ENCODE results near the gene ZDHHC5. TPM values are rescaled to one million over a fixed set of nuclear protein-coding genes. Genes with fewer than 3 reads are reported as not detected.

Gene ZDHHC5
- total and polyA plus RNA-seq, 2 donors (not counting 1 experiment from before 2014, with no cell fraction given), result 31.5 to 53.8 TPM

- POLR2A ChIA-PET, result no interaction called here
These were observed 59.3 kb downstream of the ZDHHC5 start for GRCh38 chr11:57727185-57727584.

GRCh38 chr11:57728829-57729228 is 60.9 kb downstream of the ZDHHC5 start:
- Mint-ChIP-seq H3K4me3 (no peak overlapping the region), H3K9me3 (ENCODE audit: insufficient read depth) (no peaks in the 10 kb centered on the region), H3K27ac (peak overlapping the region; percentile 46), H3K4me1 (peaks cover 10% of the 10 kb centered on the region), H3K27me3 (no peaks in the 10 kb centered on the region)
- 66% methylated on average over 3 of the region's 7 CpGs for WGBS (ENCODE audit: insufficient coverage)
- intact Hi-C loops (cut with micrococcal nuclease), result no loop called here
- DNase-seq (no peak), ATAC-seq (ENCODE audit: low read depth) (no peak)
- Histone ChIP-seq H3K9me3 (ENCODE audit: control extremely low read depth in 1 of 3, control insufficient read depth in 2 of 3, insufficient read depth in 1 of 3, low read length in 2 of 3) (no peaks in the 10 kb centered on the region), H3K79me2 (ENCODE audit: control insufficient read depth, insufficient read depth, low read length) (peaks cover 80% of the 10 kb centered on the region), H3K36me3 (replicated peaks in 1 of 2; ENCODE audit: control extremely low read depth in 1 of 2, control insufficient read depth in 1 of 2, extremely low read depth in 1 of 2, insufficient read depth in 2 of 2, low read length in 1 of 2) (peaks cover 0 to 8% of the 10 kb centered on the region in 2 experiments), H3K9ac (ENCODE audit: low read length) (no peak overlapping the region), H2AFZ (ENCODE audit: insufficient read depth, low read depth, low read length, poor library complexity, severe bottlenecking) (no peak overlapping the region), H3K27ac (ENCODE audit: low read length in 2 of 2) (no peak overlapping the region), H3K4me2 (replicated peaks; ENCODE audit: low read depth, low read length, poor library complexity, severe bottlenecking) (peak overlapping the region; percentile 34), H3K4me3 (ENCODE audit: control extremely low read depth in 1 of 5, extremely low read depth in 1 of 5, insufficient read depth in 1 of 5, low read depth in 2 of 5, low read length in 4 of 5) (no peak overlapping the region), H3K4me1 (ENCODE audit: control insufficient read depth in 2 of 2, insufficient read depth in 2 of 2, low read length in 2 of 2) (no peaks in the 10 kb centered on the region), H3K27me3 (replicated peaks in 1 of 4; ENCODE audit: control extremely low read depth in 1 of 4, control insufficient read depth in 3 of 4, insufficient read depth in 4 of 4, low read length in 3 of 4) (no peaks in the 10 kb centered on the region), H4K20me1 (ENCODE audit: control insufficient read depth, insufficient read depth, low read length, poor library complexity, severe bottlenecking) (peaks cover 13% of the 10 kb centered on the region)
- TF ChIP-seq EZH2 (IDR thresholded peaks at IDR 0.05; ENCODE audit: borderline replicate concordance, insufficient read depth, low read depth, low read length, poor library complexity, severe bottlenecking) (no peak), CTCF (IDR thresholded peaks at IDR 0.05) (no peak)
- POLR2A ChIA-PET, result interaction anchor here (0.6 kb wide), 1 partner anchor 13 kb away, joined by 3 read pairs; no protein-coding TSS in a partner anchor
- CTCF ChIA-PET, result interaction anchor here (2.1 kb wide), 1 partner anchor 72 kb away, joined by 9 read pairs; no protein-coding TSS in a partner anchor

More at GRCh38 chr11:57727185-57727584, 59.3 kb downstream of the ZDHHC5 start:
- no peaks in the 10 kb centered on the region for H3K9me3 Mint-ChIP-seq (ENCODE audit: insufficient read depth)
- Histone ChIP-seq H3K9ac (ENCODE audit: low read length) (no peak overlapping the region), H3K9me3 (ENCODE audit: control extremely low read depth in 1 of 3, control insufficient read depth in 2 of 3, insufficient read depth in 1 of 3, low read length in 2 of 3) (no peaks in the 10 kb centered on the region), H3K4me1 (ENCODE audit: control insufficient read depth in 2 of 2, insufficient read depth in 2 of 2, low read length in 2 of 2) (no peaks in the 10 kb centered on the region), H3K4me3 (ENCODE audit: control extremely low read depth in 1 of 5, extremely low read depth in 1 of 5, insufficient read depth in 1 of 5, low read depth in 2 of 5, low read length in 4 of 5) (no peak overlapping the region), H3K36me3 (replicated peaks in 1 of 2; ENCODE audit: control extremely low read depth in 1 of 2, control insufficient read depth in 1 of 2, extremely low read depth in 1 of 2, insufficient read depth in 2 of 2, low read length in 1 of 2) (peaks cover 0 to 4% of the 10 kb centered on the region in 2 experiments), H4K20me1 (ENCODE audit: control insufficient read depth, insufficient read depth, low read length, poor library complexity, severe bottlenecking) (peaks cover 7% of the 10 kb centered on the region), H3K79me2 (ENCODE audit: control insufficient read depth, insufficient read depth, low read length) (peaks cover 79% of the 10 kb centered on the region), H3K27ac (ENCODE audit: low read length in 2 of 2) (no peak overlapping the region), H3K4me2 (replicated peaks; ENCODE audit: low read depth, low read length, poor library complexity, severe bottlenecking) (no peak overlapping the region), H2AFZ (ENCODE audit: insufficient read depth, low read depth, low read length, poor library complexity, severe bottlenecking) (no peak overlapping the region), H3K27me3 (replicated peaks in 1 of 4; ENCODE audit: control extremely low read depth in 1 of 4, control insufficient read depth in 3 of 4, insufficient read depth in 4 of 4, low read length in 3 of 4) (no peaks in the 10 kb centered on the region)
- intact Hi-C loops (cut with micrococcal nuclease), result no loop called here
- 69% methylated on average over 2 of the region's 2 CpGs for WGBS (ENCODE audit: insufficient coverage)
- ATAC-seq (ENCODE audit: low read depth) (no peak), DNase-seq (no peak)
- CTCF ChIA-PET, result no interaction called here
- no peak for TF ChIP-seq CTCF (IDR thresholded peaks at IDR 0.05)
- no peak for TF ChIP-seq EZH2 (IDR thresholded peaks at IDR 0.05; ENCODE audit: borderline replicate concordance, insufficient read depth, low read depth, low read length, poor library complexity, severe bottlenecking)
- peaks cover 10% of the 10 kb centered on the region for H3K4me1 Mint-ChIP-seq
- H3K4me3 Mint-ChIP-seq, result no peak overlapping the region
- H3K27ac Mint-ChIP-seq, result no peak overlapping the region
- H3K27me3 Mint-ChIP-seq, result no peaks in the 10 kb centered on the region
